ENCODE data around the gene SDHAF4. TPM values are rescaled to one million over a fixed set of nuclear protein-coding genes. Genes with fewer than 3 reads are reported as not detected.

SDHAF4 gene
- total RNA-seq, 1 experiment from 2014 or later: 29.1 TPM

DNA sequence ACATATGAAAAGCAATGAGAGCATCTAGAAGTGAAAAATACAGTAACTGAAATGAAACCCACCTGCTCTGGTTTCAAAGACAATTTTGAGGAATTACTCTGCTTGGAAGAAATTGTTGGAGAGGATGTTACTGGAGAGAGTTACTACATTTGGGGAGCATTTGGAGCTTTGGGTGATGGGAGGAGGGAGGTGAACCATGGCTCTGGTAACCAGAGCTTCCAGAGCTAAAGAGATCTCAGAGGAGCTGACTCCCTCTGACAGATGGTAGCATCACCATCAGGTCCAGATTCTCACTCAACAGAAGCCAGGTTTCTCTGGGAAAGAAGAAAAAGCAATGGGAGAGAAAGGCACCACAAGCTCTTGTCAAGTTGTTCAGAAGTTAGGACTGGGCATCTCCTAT is 58.7 kb downstream of the SDHAF4 start:
- POLR2A ChIA-PET (ENCODE audit: unreplicated experiment): interaction anchor here (0.6 kb wide), 1 partner anchor 43 kb away, joined by 3 read pairs; no protein-coding TSS in a partner anchor
- no peak for DNase-seq
- Histone ChIP-seq H3K4me2 (no peak overlapping the region), H2AFZ (no peak overlapping the region), H3K9me3 (ENCODE audit: insufficient read depth, low read depth) (no peaks in the 10 kb centered on the region), H3K79me2 (ENCODE audit: low read depth) (no peaks in the 10 kb centered on the region), H3F3A (ENCODE audit: insufficient read depth, low read depth) (no peaks in the 10 kb centered on the region), H3K4me3 (no peak overlapping the region), H3K36me3 (ENCODE audit: low read depth) (no peaks in the 10 kb centered on the region), H3K4me1 (replicated peaks; ENCODE audit: insufficient read depth) (no peaks in the 10 kb centered on the region), H3K27ac (no peak overlapping the region), H4K20me1 (ENCODE audit: insufficient read depth) (no peaks in the 10 kb centered on the region), H3K9me2 (ENCODE audit: insufficient read depth) (no peaks in the 10 kb centered on the region), H3K27me3 (ENCODE audit: insufficient read depth, low read depth) (no peaks in the 10 kb centered on the region)
- no TSS peak for BruUV-seq (replicated peaks)
- intact Hi-C loops (cut with micrococcal nuclease; ENCODE audit: unreplicated experiment): no loop called here
- TF ChIP-seq, protein P1, sequence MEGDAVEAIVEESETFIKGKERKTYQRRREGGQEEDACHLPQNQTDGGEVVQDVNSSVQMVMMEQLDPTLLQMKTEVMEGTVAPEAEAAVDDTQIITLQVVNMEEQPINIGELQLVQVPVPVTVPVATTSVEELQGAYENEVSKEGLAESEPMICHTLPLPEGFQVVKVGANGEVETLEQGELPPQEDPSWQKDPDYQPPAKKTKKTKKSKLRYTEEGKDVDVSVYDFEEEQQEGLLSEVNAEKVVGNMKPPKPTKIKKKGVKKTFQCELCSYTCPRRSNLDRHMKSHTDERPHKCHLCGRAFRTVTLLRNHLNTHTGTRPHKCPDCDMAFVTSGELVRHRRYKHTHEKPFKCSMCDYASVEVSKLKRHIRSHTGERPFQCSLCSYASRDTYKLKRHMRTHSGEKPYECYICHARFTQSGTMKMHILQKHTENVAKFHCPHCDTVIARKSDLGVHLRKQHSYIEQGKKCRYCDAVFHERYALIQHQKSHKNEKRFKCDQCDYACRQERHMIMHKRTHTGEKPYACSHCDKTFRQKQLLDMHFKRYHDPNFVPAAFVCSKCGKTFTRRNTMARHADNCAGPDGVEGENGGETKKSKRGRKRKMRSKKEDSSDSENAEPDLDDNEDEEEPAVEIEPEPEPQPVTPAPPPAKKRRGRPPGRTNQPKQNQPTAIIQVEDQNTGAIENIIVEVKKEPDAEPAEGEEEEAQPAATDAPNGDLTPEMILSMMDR (conservative IDR thresholded peaks at IDR 0.05): no peak
- CTCF ChIA-PET: no interaction called here

GRCh38 chr6:70627500-70628254 is 60.9 kb downstream of the SDHAF4 start:
- no peaks in the 10 kb centered on the region for H3K36me3 ChIP-seq (ENCODE audit: low read depth)
- POLR2A ChIA-PET (ENCODE audit: unreplicated experiment): no interaction called here
- H3F3A ChIP-seq (ENCODE audit: insufficient read depth, low read depth): no peaks in the 10 kb centered on the region
- no peak overlapping the region for H2AFZ ChIP-seq
- H3K9me3 ChIP-seq (ENCODE audit: insufficient read depth, low read depth): no peaks in the 10 kb centered on the region
- no peaks in the 10 kb centered on the region for H3K4me1 ChIP-seq (replicated peaks; ENCODE audit: insufficient read depth)
- no peaks in the 10 kb centered on the region for H3K79me2 ChIP-seq (ENCODE audit: low read depth)
- no peaks in the 10 kb centered on the region for H3K27me3 ChIP-seq (ENCODE audit: insufficient read depth, low read depth)
- CTCF ChIA-PET: no interaction called here
- no peak for TF ChIP-seq EZH2 (IDR thresholded peaks at IDR 0.05; ENCODE audit: low read depth)
- TF ChIP-seq, protein P1 (conservative IDR thresholded peaks at IDR 0.05): no peak
- no peaks in the 10 kb centered on the region for H4K20me1 ChIP-seq (ENCODE audit: insufficient read depth)
- no TSS peak for BruUV-seq (replicated peaks)
- no peak overlapping the region for H3K4me2 ChIP-seq
- H3K9me2 ChIP-seq (ENCODE audit: insufficient read depth): no peaks in the 10 kb centered on the region
- intact Hi-C loops (cut with micrococcal nuclease; ENCODE audit: unreplicated experiment): no loop called here
- DNase-seq: no peak
- H3K27ac ChIP-seq: no peak overlapping the region
- no peak overlapping the region for H3K4me3 ChIP-seq

DNA sequence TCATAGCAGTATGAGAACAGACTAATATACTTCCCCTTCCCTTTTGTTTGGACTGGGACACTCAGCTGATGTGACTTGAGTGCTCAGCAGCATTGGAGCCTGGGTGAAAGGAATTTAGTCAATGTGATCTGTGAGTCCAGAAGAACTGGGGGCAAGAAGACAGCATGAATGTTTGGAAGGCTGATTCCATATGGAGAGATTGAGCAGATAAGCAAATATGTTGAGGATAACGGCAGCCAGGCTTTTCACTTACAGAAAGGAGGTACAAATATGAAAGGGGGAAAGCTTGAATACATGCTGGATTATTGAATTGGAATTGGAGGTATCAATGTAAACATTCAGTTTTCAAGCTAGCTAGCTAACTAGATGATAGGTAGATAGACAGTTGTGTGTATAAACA is 63.2 kb downstream of the SDHAF4 start:
- no peaks in the 10 kb centered on the region for H3K79me2 ChIP-seq (ENCODE audit: low read depth)
- no peaks in the 10 kb centered on the region for H3K4me1 ChIP-seq (replicated peaks; ENCODE audit: insufficient read depth)
- ChIA-PET CTCF (interaction anchor here (0.6 kb wide), 1 partner anchor 34 kb away, joined by 3 read pairs; no protein-coding TSS in a partner anchor), POLR2A (ENCODE audit: unreplicated experiment) (no interaction called here)
- H2AFZ ChIP-seq: no peak overlapping the region
- no peak overlapping the region for H3K4me2 ChIP-seq
- no peaks in the 10 kb centered on the region for H4K20me1 ChIP-seq (ENCODE audit: insufficient read depth)
- H3K9me3 ChIP-seq (ENCODE audit: insufficient read depth, low read depth): no peaks in the 10 kb centered on the region
- H3K27ac ChIP-seq: no peak overlapping the region
- BruUV-seq (replicated peaks): no TSS peak
- no peaks in the 10 kb centered on the region for H3F3A ChIP-seq (ENCODE audit: insufficient read depth, low read depth)
- DNase-seq: no peak
- no peaks in the 10 kb centered on the region for H3K36me3 ChIP-seq (ENCODE audit: low read depth)
- H3K9me2 ChIP-seq (ENCODE audit: insufficient read depth): no peaks in the 10 kb centered on the region
- no peak for TF ChIP-seq EZH2 (IDR thresholded peaks at IDR 0.05; ENCODE audit: low read depth)
- TF ChIP-seq, protein P1 (conservative IDR thresholded peaks at IDR 0.05): no peak
- H3K4me3 ChIP-seq: no peak overlapping the region
- H3K27me3 ChIP-seq (ENCODE audit: insufficient read depth, low read depth): no peaks in the 10 kb centered on the region
- intact Hi-C loops (cut with micrococcal nuclease; ENCODE audit: unreplicated experiment): no loop called here

Data from PC-9 (cell line).